Measurements from ENCODE around the gene FAM227B.

The FAM227B gene

DNA sequence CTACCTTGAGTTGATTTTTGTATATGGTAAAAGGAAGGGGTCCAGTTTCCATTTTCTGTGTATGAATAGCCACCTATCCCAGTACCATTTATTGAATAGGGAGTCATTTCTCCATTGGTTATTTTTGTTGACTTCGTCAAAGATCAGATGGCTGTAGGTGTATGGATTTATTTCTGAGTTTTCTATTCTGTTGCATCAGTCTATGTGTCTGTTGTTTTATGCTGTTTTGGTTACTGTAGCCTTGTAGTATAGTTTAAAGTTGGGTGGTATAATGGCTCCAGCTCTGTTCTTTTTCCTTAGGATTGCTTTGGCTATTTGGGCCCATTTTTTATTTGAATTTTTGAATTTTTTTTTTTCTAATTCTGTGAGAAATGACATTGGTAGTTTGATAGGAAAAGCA is 323.0 kb downstream of the FAM227B start:
- TF ChIP-seq, protein P1, sequence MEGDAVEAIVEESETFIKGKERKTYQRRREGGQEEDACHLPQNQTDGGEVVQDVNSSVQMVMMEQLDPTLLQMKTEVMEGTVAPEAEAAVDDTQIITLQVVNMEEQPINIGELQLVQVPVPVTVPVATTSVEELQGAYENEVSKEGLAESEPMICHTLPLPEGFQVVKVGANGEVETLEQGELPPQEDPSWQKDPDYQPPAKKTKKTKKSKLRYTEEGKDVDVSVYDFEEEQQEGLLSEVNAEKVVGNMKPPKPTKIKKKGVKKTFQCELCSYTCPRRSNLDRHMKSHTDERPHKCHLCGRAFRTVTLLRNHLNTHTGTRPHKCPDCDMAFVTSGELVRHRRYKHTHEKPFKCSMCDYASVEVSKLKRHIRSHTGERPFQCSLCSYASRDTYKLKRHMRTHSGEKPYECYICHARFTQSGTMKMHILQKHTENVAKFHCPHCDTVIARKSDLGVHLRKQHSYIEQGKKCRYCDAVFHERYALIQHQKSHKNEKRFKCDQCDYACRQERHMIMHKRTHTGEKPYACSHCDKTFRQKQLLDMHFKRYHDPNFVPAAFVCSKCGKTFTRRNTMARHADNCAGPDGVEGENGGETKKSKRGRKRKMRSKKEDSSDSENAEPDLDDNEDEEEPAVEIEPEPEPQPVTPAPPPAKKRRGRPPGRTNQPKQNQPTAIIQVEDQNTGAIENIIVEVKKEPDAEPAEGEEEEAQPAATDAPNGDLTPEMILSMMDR (IDR thresholded peaks at IDR 0.05; ENCODE audit: control extremely low read depth, extremely low read depth, low read depth, missing control alignments) = no peak
- ChIA-PET CTCF (interaction anchor here (1.0 kb wide), 1 partner anchor 11 kb away, joined by 3 read pairs; no protein-coding TSS in a partner anchor), POLR2A (no interaction called here)
- no peak for DNase-seq (ENCODE audit: extremely low spot score)

DNA sequence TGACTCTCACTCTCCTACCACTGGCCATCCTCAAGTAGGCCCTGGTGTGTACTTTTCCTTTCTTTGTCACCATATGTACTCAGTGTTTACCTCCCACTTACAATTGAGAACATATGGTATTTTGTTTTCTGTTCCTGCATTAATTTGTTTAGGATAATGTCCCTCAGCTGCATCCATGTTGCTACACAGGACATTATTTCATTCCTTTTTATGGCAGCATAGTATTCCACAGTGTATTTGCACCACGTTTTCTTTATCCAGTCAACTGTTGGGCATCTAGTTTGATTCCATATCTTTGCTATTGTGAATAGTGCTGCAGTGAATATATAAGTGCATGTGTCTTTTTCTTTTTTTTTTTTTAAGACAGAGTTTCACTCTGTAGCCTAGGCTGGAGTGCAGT is 324.4 kb downstream of the FAM227B start:
- ChIA-PET POLR2A (no interaction called here), CTCF (no interaction called here)
- TF ChIP-seq, protein P1 (IDR thresholded peaks at IDR 0.05; ENCODE audit: control extremely low read depth, extremely low read depth, low read depth, missing control alignments) = no peak
- DNase-seq (ENCODE audit: extremely low spot score) = no peak

DNA sequence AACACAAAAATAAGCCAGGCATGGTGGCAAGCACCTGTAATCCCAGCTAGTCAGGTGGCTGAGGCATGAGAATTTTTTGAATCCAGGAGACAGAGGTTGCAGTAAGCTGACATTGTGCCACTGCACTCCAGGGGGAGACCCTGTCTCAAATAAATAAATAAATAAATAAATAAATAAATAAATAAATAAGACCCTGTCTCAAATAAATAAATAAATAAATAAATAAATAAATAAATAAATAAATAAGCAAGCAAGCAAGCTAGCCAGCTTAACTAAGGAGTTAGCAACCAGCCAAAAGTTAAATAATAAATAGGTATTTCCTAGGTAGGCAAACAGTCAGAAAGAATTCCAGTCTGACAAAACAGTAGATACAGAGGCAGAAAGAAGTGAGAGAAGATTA is 326.7 kb downstream of the FAM227B start:
- no peak for DNase-seq (ENCODE audit: extremely low spot score)
- CTCF ChIA-PET = no interaction called here
- TF ChIP-seq, protein P1 (IDR thresholded peaks at IDR 0.05; ENCODE audit: control extremely low read depth, extremely low read depth, low read depth, missing control alignments) = no peak
- POLR2A ChIA-PET = no interaction called here

DNA sequence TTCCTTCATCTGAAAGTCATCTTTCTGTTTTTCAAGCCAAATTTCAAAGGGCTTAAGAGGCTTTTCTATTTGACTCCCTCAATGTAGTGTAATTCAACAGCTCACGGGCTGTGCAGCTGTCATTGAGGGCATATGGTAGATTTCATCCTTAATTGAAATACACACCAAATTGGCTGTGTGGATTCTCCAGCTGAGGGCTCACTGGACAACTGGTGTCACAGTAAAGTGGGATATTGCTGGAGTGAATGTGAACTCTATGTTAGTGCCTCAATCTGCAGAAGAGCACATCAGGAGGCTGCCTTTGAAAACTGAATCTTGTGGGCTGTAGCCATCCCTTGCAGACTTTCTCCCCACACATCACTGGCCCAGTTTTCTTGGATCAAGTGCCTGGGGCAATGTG is 330.4 kb downstream of the FAM227B start:
- POLR2A ChIA-PET = no interaction called here
- TF ChIP-seq, protein P1 (IDR thresholded peaks at IDR 0.05; ENCODE audit: control extremely low read depth, extremely low read depth, low read depth, missing control alignments) = no peak
- CTCF ChIA-PET = interaction anchor here (1.4 to 2.6 kb wide), 3 partner anchors 13 to 29 kb away, joined by 3 to 11 read pairs (median 8); no protein-coding TSS in a partner anchor
- DNase-seq (ENCODE audit: extremely low spot score) = no peak

DNA sequence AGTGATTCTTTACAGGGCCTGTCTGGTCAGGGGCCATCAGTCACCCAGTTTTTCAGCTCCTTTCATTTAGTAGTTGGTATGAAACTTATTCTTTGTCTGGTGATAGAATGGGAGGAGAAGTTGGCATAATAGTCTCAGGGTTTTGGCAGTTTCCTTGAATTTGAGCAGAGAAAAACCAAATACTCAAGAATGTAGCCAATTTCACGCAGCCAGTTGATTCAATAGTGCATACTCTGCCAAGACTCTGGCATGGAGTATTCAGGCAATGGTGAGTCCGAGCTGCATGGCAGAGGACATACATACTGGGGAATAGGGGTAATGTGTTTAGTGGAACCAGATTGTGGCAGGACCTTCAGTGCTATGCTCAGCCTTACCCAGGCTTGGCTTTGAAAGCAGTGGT is 332.2 kb downstream of the FAM227B start:
- TF ChIP-seq, protein P1 (IDR thresholded peaks at IDR 0.05; ENCODE audit: control extremely low read depth, extremely low read depth, low read depth, missing control alignments) = no peak
- CTCF ChIA-PET = interaction anchor here (1.0 to 2.6 kb wide), 4 partner anchors 12 to 15 kb away, joined by 3 to 11 read pairs (median 6); no protein-coding TSS in a partner anchor
- no peak for DNase-seq (ENCODE audit: extremely low spot score)
- POLR2A ChIA-PET = no interaction called here

DNA sequence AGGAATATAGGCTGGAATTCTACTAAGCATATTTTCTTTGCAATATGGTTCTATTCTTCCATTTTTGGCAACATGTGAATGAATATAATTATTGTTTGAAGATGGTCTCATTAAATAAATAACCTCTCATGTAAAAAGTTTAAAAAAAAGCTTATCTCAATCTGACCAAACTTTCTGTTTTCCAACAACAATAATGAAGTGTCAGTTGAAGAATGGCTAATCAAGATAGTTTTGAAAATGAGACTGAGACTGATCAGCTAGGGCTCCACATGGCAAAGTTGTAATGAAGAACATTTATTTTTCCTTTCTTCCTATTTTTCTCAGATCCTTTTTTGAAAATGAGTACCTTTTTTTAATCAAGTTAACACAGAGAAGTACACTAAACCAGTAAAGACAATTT is 333.1 kb downstream of the FAM227B start:
- POLR2A ChIA-PET = no interaction called here
- CTCF ChIA-PET = interaction anchor here (1.0 to 2.6 kb wide), 3 partner anchors 12 to 15 kb away, joined by 3 to 11 read pairs (median 4); no protein-coding TSS in a partner anchor
- no peak for DNase-seq (ENCODE audit: extremely low spot score)
- TF ChIP-seq, protein P1 (IDR thresholded peaks at IDR 0.05; ENCODE audit: control extremely low read depth, extremely low read depth, low read depth, missing control alignments) = no peak
